GM21786 (cell line): Measurements from ENCODE around the gene ZFAND3.
"Not testable (repeated sequence)": the region's sequence is repeated elsewhere in the genome, so short reads cannot be mapped to it uniquely, and the experiment has no call there.

Source experiments
- ATAC-seq: cut with Tn5 transposase; IDR thresholded peaks from one replicate; pipeline ENCODE4 v1.9.1; 2021; ENCODE audit not compliant: unreplicated experiment

Gene ZFAND3

GRCh38 chr6:37990762-37991525 lies 171.4 kb downstream of the ZFAND3 start:
- no peak for ATAC-seq

DNA sequence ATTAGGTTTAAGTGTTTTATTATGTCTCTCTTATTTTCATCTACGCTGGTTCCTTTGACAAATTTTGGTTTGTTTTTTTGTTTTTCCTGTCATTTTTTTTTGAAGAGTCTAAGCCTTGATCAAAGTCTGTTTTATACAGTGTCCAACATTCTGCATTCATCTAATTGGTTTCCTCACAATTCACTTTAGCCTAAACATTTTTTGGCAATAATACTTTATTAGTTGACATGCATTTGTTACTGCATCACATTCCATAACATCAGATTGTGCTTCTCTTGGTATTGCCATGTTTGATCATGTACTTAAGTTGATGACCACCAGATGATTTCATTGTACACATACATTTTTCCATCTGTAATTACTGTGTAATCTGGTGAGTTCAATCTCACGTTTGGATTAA lies 173.2 kb downstream of the ZFAND3 start:
- no peak for ATAC-seq

GRCh38 chr6:37993194-37993593 lies 173.7 kb downstream of the ZFAND3 start:
- ATAC-seq: not testable (repeated sequence)

- ATAC-seq: no peak
These were observed 174.1 kb downstream of the ZFAND3 start for GRCh38 chr6:37993596-37993995.

DNA sequence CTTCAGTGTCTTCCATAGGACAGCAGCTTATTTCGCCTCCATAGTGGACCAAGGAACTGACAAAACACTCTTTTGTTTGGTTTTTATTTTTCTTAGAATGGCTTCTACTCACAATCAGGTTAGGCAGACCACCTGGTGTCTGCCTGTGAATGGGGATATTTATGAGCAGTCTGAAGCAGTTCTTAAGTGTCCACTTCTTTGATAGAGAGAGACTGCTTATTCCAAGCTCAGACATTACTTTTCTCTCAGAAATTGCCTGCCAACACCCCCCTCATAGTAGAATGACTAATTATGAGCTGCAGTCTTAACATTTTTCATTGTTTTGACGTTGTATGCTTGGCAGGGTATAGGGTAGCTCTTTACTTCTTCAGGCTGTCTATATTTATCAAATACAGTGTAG lies 174.7 kb downstream of the ZFAND3 start:
- no peak for ATAC-seq

- no peak for ATAC-seq
These were observed 178.8 kb downstream of the ZFAND3 start for GRCh38 chr6:37998366-37998765.

GRCh38 chr6:38001386-38001785 lies 181.9 kb downstream of the ZFAND3 start:
- ATAC-seq: no peak

DNA sequence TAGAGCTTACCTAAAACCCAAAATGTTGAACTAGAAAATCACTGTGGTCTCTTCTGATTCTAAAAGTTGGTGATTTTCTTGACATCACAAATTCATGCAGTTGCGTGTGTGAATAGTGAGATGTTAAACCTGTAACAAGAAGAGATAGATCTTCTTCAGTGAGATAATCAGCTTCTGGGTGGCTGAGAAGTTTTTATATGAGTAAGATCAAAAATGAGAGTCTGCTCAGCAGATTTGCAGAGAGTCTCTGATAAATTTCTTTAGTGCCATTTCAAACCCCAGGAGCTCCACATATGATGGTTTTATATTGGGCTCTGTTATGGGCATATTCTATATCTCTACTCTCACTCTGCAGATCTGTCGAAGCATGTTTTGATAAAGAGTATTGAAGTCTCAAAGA lies 185.4 kb downstream of the ZFAND3 start:
- ATAC-seq: no peak

- no peak for ATAC-seq
These were observed 192.4 kb downstream of the ZFAND3 start for GRCh38 chr6:38011937-38012336.

- ATAC-seq: no peak
These were observed 193.0 kb downstream of the ZFAND3 start for GRCh38 chr6:38012573-38012972.

DNA sequence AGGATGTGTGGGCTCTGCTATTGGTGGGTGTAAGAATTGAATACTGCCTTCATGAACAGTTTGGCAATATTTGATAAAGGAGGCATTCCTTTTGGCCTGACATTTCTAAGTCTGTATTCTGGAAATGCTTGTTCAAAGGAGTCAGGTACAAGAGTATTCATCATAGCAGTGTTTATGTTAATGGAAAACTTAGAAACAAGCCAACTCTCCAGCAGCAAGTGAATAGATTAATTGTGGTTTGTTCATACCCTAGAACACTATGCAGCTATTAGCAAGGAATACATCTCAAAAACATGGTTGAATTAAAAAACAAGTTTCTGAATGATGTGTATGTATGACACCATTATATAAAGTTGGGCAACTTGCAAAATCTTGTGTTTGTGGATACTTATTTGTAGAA lies 195.8 kb downstream of the ZFAND3 start:
- ATAC-seq: no peak

DNA sequence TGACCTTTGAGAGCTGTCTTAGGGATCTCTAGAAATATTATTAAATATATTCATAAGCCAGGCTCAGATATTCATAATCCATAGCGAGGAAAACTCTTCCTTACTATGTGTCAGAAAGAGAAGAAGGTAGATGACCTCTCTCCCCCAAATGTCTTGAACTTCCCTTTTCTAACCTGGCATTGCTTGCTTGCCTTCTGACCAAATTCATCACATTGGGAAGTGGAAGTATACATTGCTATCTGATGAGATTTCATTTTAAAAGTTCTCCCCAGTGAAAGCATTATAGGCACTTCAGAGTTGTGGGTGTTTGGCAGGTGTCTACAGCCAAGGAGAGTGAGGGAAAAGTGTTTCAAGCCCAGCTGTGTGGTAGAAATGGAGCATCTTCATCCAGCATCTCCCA lies 197.3 kb downstream of the ZFAND3 start:
- no peak for ATAC-seq

- no peak for ATAC-seq
These were observed 199.2 kb downstream of the ZFAND3 start for GRCh38 chr6:38018755-38019165.

- no peak for ATAC-seq
These were observed 201.1 kb downstream of the ZFAND3 start for GRCh38 chr6:38020593-38020992.

DNA sequence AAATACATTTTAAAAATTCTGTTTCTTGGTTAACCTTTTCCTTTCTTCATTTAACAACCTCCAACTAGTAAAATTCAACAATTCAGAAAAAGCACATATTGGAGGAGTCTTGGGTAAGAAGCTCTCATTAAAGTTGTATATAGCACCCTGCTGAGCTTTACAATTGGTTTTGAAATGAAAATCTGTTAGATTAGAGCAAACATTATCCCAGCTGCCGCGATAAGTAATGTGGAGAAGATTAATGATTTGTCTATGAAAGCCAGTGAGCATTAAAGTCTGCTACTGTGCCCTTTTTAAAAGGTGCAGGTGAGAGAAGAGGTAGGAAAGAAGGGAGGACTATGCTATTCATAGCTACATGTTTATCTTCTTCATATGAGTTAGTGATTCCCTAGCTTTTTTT lies 201.5 kb downstream of the ZFAND3 start:
- ATAC-seq: no peak

DNA sequence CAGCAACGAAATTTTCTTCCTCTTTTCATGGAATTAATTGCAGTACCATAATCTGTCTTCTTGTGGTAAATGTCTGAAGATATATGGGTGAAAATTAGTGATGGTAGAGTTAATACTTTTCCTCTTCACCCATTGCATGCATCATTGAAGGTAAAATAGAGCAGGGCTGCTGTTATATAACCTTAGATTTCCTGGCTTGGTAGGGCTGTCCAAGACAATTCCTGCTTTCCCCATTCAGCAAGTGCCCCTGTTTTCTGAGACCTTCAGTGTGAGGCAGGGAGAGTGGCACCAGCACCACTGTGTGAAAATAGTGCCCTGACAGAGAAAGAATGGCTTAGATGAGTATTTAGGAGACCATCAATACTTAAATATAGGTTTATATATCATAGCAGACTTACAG lies 202.0 kb downstream of the ZFAND3 start:
- no peak for ATAC-seq

- no peak for ATAC-seq
These were observed 203.2 kb downstream of the ZFAND3 start for GRCh38 chr6:38022688-38023087.

GRCh38 chr6:38024908-38025307 lies 205.4 kb downstream of the ZFAND3 start:
- ATAC-seq: no peak

DNA sequence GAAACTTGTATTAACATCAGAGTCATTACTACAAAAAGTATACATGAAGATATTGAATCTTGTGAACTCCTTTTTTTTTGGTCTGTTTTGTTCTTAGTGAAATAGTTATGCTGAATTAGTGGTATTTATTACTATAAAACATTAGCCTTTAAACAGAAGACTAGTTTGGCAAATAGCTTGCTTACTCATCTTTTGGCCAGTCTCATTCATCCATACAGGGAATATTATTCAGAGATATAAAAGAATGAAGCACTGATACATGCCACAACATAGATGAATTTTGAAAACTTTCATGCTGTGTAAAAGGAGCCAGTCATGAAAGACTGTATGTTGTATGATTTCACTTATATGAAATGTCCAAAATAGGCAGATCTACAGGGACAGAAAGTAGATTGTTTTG lies 205.9 kb downstream of the ZFAND3 start:
- no peak for ATAC-seq

DNA sequence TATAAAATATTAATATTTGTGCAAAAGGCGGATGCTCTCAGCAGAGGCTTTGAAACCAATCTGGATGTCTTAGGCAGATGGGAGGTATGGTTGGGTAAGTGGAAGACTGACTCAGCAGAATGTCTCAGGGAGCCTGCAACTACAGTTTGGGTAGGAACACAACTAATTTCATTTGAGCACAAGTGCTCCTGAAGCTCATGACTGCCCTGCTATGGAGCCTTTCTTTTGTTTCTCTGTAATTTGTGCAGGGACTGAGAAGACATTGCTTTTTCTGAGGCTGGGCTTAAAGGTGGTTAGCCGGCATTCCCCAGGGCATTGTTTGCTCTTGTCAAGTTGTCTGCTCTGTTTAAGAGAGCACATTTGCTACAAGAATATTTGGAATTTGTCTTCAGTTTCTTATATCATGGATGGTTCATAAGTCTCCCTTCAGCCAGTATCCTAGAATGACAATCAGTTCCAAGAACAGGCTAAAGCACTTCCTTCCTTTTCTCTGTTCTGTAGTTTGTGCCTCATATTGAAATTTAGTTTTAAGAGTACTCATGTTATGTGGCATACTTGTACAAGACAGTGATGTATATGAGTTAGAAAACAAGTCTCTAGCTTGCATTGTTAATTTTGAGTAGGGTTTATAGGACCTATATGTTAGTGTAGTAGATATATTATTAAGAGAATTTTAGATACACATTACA lies 208.3 kb downstream of the ZFAND3 start:
- ATAC-seq: no peak

- no peak for ATAC-seq
These were observed 210.9 kb downstream of the ZFAND3 start for GRCh38 chr6:38030380-38030779.

DNA sequence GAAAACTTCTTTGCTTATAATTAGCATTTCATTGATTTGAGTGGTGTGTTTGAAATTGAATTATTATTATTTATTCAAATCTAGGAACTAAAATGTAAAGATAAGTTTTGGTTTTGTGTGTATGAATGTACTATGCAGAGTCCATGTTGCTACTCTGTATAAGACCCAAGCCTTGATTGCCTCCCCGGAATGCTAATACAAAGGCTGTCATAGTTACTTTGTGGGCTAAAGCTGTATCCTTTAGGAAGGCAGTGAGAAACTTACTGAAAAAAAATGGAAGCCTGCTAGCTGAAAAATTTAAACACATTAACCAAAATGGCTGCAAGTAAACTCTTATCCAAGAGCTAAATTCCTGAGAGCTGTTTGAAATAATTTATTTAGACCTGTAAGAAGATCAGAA lies 213.3 kb downstream of the ZFAND3 start:
- ATAC-seq: no peak
